Neural progenitor cell (in vitro differentiated cells): ENCODE measurements around the gene BICD1. TPM values are rescaled to one million over a fixed set of nuclear protein-coding genes. Genes with fewer than 3 reads are reported as not detected.

ENCODE experiments used
- DNase-seq: peaks from one replicate; pipeline ENCODE4 v3.0.0-alpha.2; 2016; ENCODE audit warnings: low spot score
- H2AFZ ChIP-seq: fragments of 200-600 bp; sonication (generic); replicated peaks from 2 replicates; pipeline ENCODE4 v1.6.1; 2016; ENCODE audit warnings: antibody characterized with exemption
- H3F3A ChIP-seq: fragments of 200-600 bp; sonication (generic); 2 replicates; pipeline ENCODE4 v1.6.1; 2016; ENCODE audit warnings: antibody characterized with exemption, low read depth
- H3K27ac ChIP-seq: fragments of 200-600 bp; sonication (generic); 2 replicates; pipeline ENCODE4 v1.5.1; 2016; ENCODE audit warnings: mild to moderate bottlenecking
- H3K27me3 ChIP-seq: fragments of 200-600 bp; sonication (generic); 2 replicates; pipeline ENCODE4 v1.6.1; 2016; ENCODE audit warnings: mild to moderate bottlenecking, moderate library complexity
- H3K36me3 ChIP-seq: fragments of 200-600 bp; sonication (generic); 2 replicates; pipeline ENCODE4 v1.5.1; 2016
- H3K4me1 ChIP-seq: fragments of 200-600 bp; sonication (generic); 2 replicates; pipeline ENCODE4 v1.6.1; 2016; ENCODE audit warnings: mixed run types
- H3K4me2 ChIP-seq: fragments of 200-600 bp; sonication (generic); 2 replicates; pipeline ENCODE4 v1.6.1; 2016
- H3K4me3 ChIP-seq: fragments of 200-600 bp; sonication (generic); 2 replicates; pipeline ENCODE4 v1.5.1; 2016
- H3K79me2 ChIP-seq: fragments of 200-600 bp; sonication (generic); 2 replicates; pipeline ENCODE4 v1.6.1; 2016; ENCODE audit warnings: low read depth
- H3K9ac ChIP-seq: fragments of 200-600 bp; sonication (generic); 2 replicates; pipeline ENCODE4 v1.6.1; 2016
- H3K9me3 ChIP-seq: fragments of 200-600 bp; sonication (generic); 2 replicates; pipeline ENCODE4 v1.5.1; 2016; ENCODE audit warnings: low read depth
- H4K20me1 ChIP-seq: fragments of 200-600 bp; sonication (generic); 2 replicates; pipeline ENCODE4 v1.6.1; 2016; ENCODE audit warnings: low read depth
- H3K27ac Mint-ChIP-seq: 3 replicates; pipeline ENCODE4 v1.8.0; 2021; ENCODE audit warnings: mixed read lengths
- H3K27me3 Mint-ChIP-seq: 2 replicates; pipeline ENCODE4 v1.8.0; 2022; ENCODE audit warnings: low read depth, mild to moderate bottlenecking, inconsistent platforms, moderate library complexity, mixed read lengths; ENCODE audit not compliant: insufficient read depth
- H3K36me3 Mint-ChIP-seq: 3 replicates; pipeline ENCODE4 v1.8.0; 2021; ENCODE audit warnings: mixed read lengths
- H3K4me1 Mint-ChIP-seq: 3 replicates; pipeline ENCODE4 v1.8.0; 2021; ENCODE audit warnings: mixed read lengths
- H3K4me3 Mint-ChIP-seq: 3 replicates; pipeline ENCODE4 v1.8.0; 2021; ENCODE audit warnings: mild to moderate bottlenecking, moderate library complexity, mixed read lengths
- H3K9me3 Mint-ChIP-seq: 3 replicates; pipeline ENCODE4 v1.8.0; 2020; ENCODE audit warnings: mixed read lengths
- CTCF ChIP-seq: fragments of 200-600 bp; sonication (generic); IDR thresholded peaks from 2 replicates; pipeline ENCODE4 v1.5.1; 2017; ENCODE audit warnings: antibody characterized with exemption, mild to moderate bottlenecking
- EZH2 ChIP-seq: fragments of 200-600 bp; sonication (generic); IDR thresholded peaks from 2 replicates; pipeline ENCODE4 v1.6.1; 2017; ENCODE audit warnings: antibody characterized with exemption, mild to moderate bottlenecking, moderate library complexity
- EZH2phosphoT487 ChIP-seq: fragments of 200-600 bp; sonication (generic); IDR thresholded peaks from 2 replicates; pipeline ENCODE4 v1.6.1; 2017; ENCODE audit warnings: antibody characterized with exemption
- total RNA-seq: library from RNA; depleted of rRNA; stranded (reverse); fragments of >200 nt; gene quantifications from 2 replicates; pipeline ENCODE4 v1.2.3, GENCODE V29; 2015; ENCODE audit warnings: low replicate concordance

The BICD1 gene
- total RNA-seq, 1 donor from 2014 or later = 23.6 TPM

GRCh38 chr12:32102234-32102633 lies 4.4 kb upstream of the BICD1 start:
- Histone ChIP-seq H3K27me3 (no peaks in the 10 kb centered on the region), H3K79me2 (peaks cover 4% of the 10 kb centered on the region), H3K9me3 (no peaks in the 10 kb centered on the region), H3F3A (peaks cover 36% of the 10 kb centered on the region), H3K27ac (no peak overlapping the region), H4K20me1 (no peaks in the 10 kb centered on the region), H3K9ac (no peak overlapping the region), H3K4me2 (no peak overlapping the region), H3K4me1 (peaks cover 18% of the 10 kb centered on the region), H3K36me3 (no peaks in the 10 kb centered on the region), H3K4me3 (no peak overlapping the region), H2AFZ (no peak overlapping the region)
- peaks cover 2% of the 10 kb centered on the region for H3K27me3 Mint-ChIP-seq
- no peak overlapping the region for H3K27ac Mint-ChIP-seq
- peaks cover 4% of the 10 kb centered on the region for H3K36me3 Mint-ChIP-seq
- peaks cover 5% of the 10 kb centered on the region for H3K9me3 Mint-ChIP-seq
- peaks cover 14% of the 10 kb centered on the region for H3K4me1 Mint-ChIP-seq
- TF ChIP-seq EZH2phosphoT487 (no peak), CTCF (no peak), EZH2 (no peak)
- H3K4me3 Mint-ChIP-seq = no peak overlapping the region
- DNase-seq = no peak

- Histone ChIP-seq H3K4me1 (peaks cover 27% of the 10 kb centered on the region), H3K9ac (no peak overlapping the region), H4K20me1 (peaks cover 21% of the 10 kb centered on the region), H3K9me3 (no peaks in the 10 kb centered on the region), H3K27me3 (no peaks in the 10 kb centered on the region), H3K4me3 (no peak overlapping the region), H3K79me2 (peaks cover 29% of the 10 kb centered on the region), H2AFZ (no peak overlapping the region), H3K4me2 (no peak overlapping the region), H3K36me3 (no peaks in the 10 kb centered on the region), H3K27ac (no peak overlapping the region), H3F3A (peaks cover 41% of the 10 kb centered on the region)
- peaks cover 2% of the 10 kb centered on the region for H3K27me3 Mint-ChIP-seq
- H3K4me3 Mint-ChIP-seq = no peak overlapping the region
- peaks cover 26% of the 10 kb centered on the region for H3K4me1 Mint-ChIP-seq
- peaks cover 3% of the 10 kb centered on the region for H3K9me3 Mint-ChIP-seq
- no peak for DNase-seq
- peaks cover 4% of the 10 kb centered on the region for H3K36me3 Mint-ChIP-seq
- TF ChIP-seq EZH2 (no peak), CTCF (no peak), EZH2phosphoT487 (no peak)
- no peak overlapping the region for H3K27ac Mint-ChIP-seq
Measured at GRCh38 chr12:32104572-32105355, 1.9 kb upstream of the BICD1 start.

- TF ChIP-seq EZH2 = no peak
- no peak for TF ChIP-seq CTCF
- no peak for TF ChIP-seq EZH2phosphoT487
- peaks cover 4% of the 10 kb centered on the region for H3K36me3 Mint-ChIP-seq
- H3K27me3 Mint-ChIP-seq = peaks cover 2% of the 10 kb centered on the region
- Histone ChIP-seq H3K79me2 (peaks cover 40% of the 10 kb centered on the region), H3K27me3 (no peaks in the 10 kb centered on the region), H3K4me3 (peak overlapping the region; percentile 84), H3K4me1 (peaks cover 36% of the 10 kb centered on the region), H3K9me3 (no peaks in the 10 kb centered on the region), H3K27ac (peak overlapping the region; percentile 86), H3K4me2 (peak overlapping the region; percentile 88), H2AFZ (peak overlapping the region; percentile 85), H3K36me3 (no peaks in the 10 kb centered on the region), H3K9ac (no peak overlapping the region), H3F3A (peaks cover 41% of the 10 kb centered on the region), H4K20me1 (peaks cover 27% of the 10 kb centered on the region)
- H3K9me3 Mint-ChIP-seq = peaks cover 3% of the 10 kb centered on the region
- H3K4me1 Mint-ChIP-seq = peaks cover 31% of the 10 kb centered on the region
- H3K27ac Mint-ChIP-seq = peak overlapping the region; percentile 95
- DNase-seq = no peak
- H3K4me3 Mint-ChIP-seq = peak overlapping the region; percentile 94
Measured at GRCh38 chr12:32105986-32106516, 596 bp upstream of the BICD1 start.
